Fibroblast of gingiva (primary cell): ENCODE results near the gene CNGA2.

Source experiments
- DNase-seq: peaks from one replicate; pipeline ENCODE4 v3.0.0-alpha.2; 2011; ENCODE audit warnings: low read depth

CNGA2 gene

GRCh38 chrX:151712253-151712652, 22.3 kb upstream of the CNGA2 start:
- no peak for DNase-seq

GRCh38 chrX:151713849-151714248, 20.7 kb upstream of the CNGA2 start:
- no peak for DNase-seq

GRCh38 chrX:151714362-151714761, 20.2 kb upstream of the CNGA2 start:
- DNase-seq: no peak

GRCh38 chrX:151715752-151716151, 18.8 kb upstream of the CNGA2 start, which contains the start of gene FATE1:
TSS of gene FATE1 (plus strand) at chrX:151716035. CDS start at chrX:151716120, 85 bp downstream.
- no peak for DNase-seq

GRCh38 chrX:151722241-151722846, 12.2 kb upstream of the CNGA2 start:
- no peak for DNase-seq

GRCh38 chrX:151723156-151723760, 11.3 kb upstream of the CNGA2 start:
- DNase-seq: no peak

GRCh38 chrX:151724563-151725337, 9.8 kb upstream of the CNGA2 start:
- DNase-seq: no peak

- DNase-seq: no peak
Observed at GRCh38 chrX:151725338-151725614, 9.3 kb upstream of the CNGA2 start.

GRCh38 chrX:151726751-151727150, 7.8 kb upstream of the CNGA2 start:
- no peak for DNase-seq

GRCh38 chrX:151727346-151727745, 7.2 kb upstream of the CNGA2 start:
- DNase-seq: no peak

GRCh38 chrX:151729056-151729725, 5.4 kb upstream of the CNGA2 start:
- DNase-seq: no peak

GRCh38 chrX:151735219-151735618, 673 bp downstream of the CNGA2 start:
- no peak for DNase-seq

- no peak for DNase-seq
Observed at GRCh38 chrX:151736685-151737084, 2.1 kb downstream of the CNGA2 start.

GRCh38 chrX:151737494-151737893, 2.9 kb downstream of the CNGA2 start:
- no peak for DNase-seq

GRCh38 chrX:151738751-151739150, 4.2 kb downstream of the CNGA2 start:
- no peak for DNase-seq

- DNase-seq: no peak
Observed at GRCh38 chrX:151741606-151742005, 7.1 kb downstream of the CNGA2 start.

GRCh38 chrX:151742311-151742710, 7.8 kb downstream of the CNGA2 start:
- no peak for DNase-seq

- no peak for DNase-seq
Observed at GRCh38 chrX:151743651-151744470, 9.3 kb downstream of the CNGA2 start.

GRCh38 chrX:151745651-151746050, 11.1 kb downstream of the CNGA2 start:
- no peak for DNase-seq

GRCh38 chrX:151746502-151746901, 12.0 kb downstream of the CNGA2 start:
- DNase-seq: no peak

- no peak for DNase-seq
Observed at GRCh38 chrX:151750511-151750910, 16.0 kb downstream of the CNGA2 start.

GRCh38 chrX:151752847-151753246, 18.3 kb downstream of the CNGA2 start:
- DNase-seq: peak; percentile 32
